WTC11 (cell line): ENCODE data around the gene SYTL2. TPM values are rescaled to one million over a fixed set of nuclear protein-coding genes. Genes with fewer than 3 reads are reported as not detected.

Experiments used
- ATAC-seq: fragments of 200-7000 bp; cut with Tn5 transposase; 2 replicates; pipeline ENCODE4 v1.10.0; 2021; ENCODE audit warnings: mild to moderate bottlenecking, moderate library complexity
- CTCF ChIA-PET: fragments of 300-600 bp; sonication (Branson Sonifier 250); formaldehyde crosslinking; loops from one replicate; lab custom pipeline; 2021; ENCODE audit warnings: antibody characterized with exemption; lab: Charles Lee
- POLR2A ChIA-PET: fragments of 350-600 bp; sonication (Branson Sonifier 250); formaldehyde crosslinking; loops from one replicate; lab custom pipeline; 2021; ENCODE audit warnings: antibody characterized with exemption; lab: Charles Lee
- DNase-seq: peaks from one replicate; pipeline ENCODE4 v3.0.0; 2021; ENCODE audit warnings: low spot score
- H3K27ac Mint-ChIP-seq: 2 replicates; pipeline ENCODE4 v1.8.0; 2021; ENCODE audit warnings: mixed read lengths
- H3K27me3 Mint-ChIP-seq: 2 replicates; pipeline ENCODE4 v1.8.0; 2021; ENCODE audit warnings: low read depth, mild to moderate bottlenecking, moderate library complexity, mixed read lengths
- H3K36me3 Mint-ChIP-seq: 2 replicates; pipeline ENCODE4 v1.8.0; 2021; ENCODE audit warnings: mixed read lengths
- H3K4me1 Mint-ChIP-seq: 2 replicates; pipeline ENCODE4 v1.8.0; 2022; ENCODE audit warnings: mixed read lengths
- H3K4me3 Mint-ChIP-seq: 2 replicates; pipeline ENCODE4 v1.8.0; 2021; ENCODE audit warnings: mild to moderate bottlenecking, moderate library complexity, mixed read lengths
- H3K9me3 Mint-ChIP-seq: 2 replicates; pipeline ENCODE4 v1.8.0; 2021; ENCODE audit warnings: mixed read lengths
- CTCF ChIP-seq: fragments of 200-600 bp; IDR thresholded peaks from 2 replicates; pipeline ENCODE4 v1.8.0; 2022; ENCODE audit warnings: antibody characterized with exemption
- ERG ChIP-seq: fragments of 250-450 bp; sonication (Bioruptor Pico); IDR thresholded peaks from 2 replicates; pipeline ENCODE4 v1.8.0; 2021; ENCODE audit warnings: mild to moderate bottlenecking
- GRHL2 ChIP-seq: fragments of 250-450 bp; sonication (Bioruptor Pico); IDR thresholded peaks from 2 replicates; pipeline ENCODE4 v1.8.0; 2022; ENCODE audit warnings: mild to moderate bottlenecking, moderate library complexity; ENCODE audit not compliant: insufficient replicate concordance, severe bottlenecking
- GTF2I ChIP-seq: fragments of 250-450 bp; sonication (Bioruptor Pico); conservative IDR thresholded peaks from 2 replicates; pipeline ENCODE4 v1.4.0; 2021; ENCODE audit warnings: mild to moderate bottlenecking
- HMGXB4 ChIP-seq: sonication (generic); formaldehyde crosslinking; IDR thresholded peaks from 2 replicates; pipeline ENCODE4 v1.8.1; 2023; ENCODE audit warnings: mild to moderate bottlenecking, moderate library complexity, missing genetic modification reagents
- NFE2L1 ChIP-seq: sonication (generic); formaldehyde crosslinking; IDR thresholded peaks from 2 replicates; pipeline ENCODE4 v1.8.1; 2023; ENCODE audit warnings: missing genetic modification reagents
- RELA ChIP-seq: sonication (generic); formaldehyde crosslinking; IDR thresholded peaks from 2 replicates; pipeline ENCODE4 v1.8.1; 2022; ENCODE audit warnings: missing genetic modification reagents, mild to moderate bottlenecking, borderline replicate concordance
- SP1 ChIP-seq: sonication (generic); formaldehyde crosslinking; conservative IDR thresholded peaks from 2 replicates; pipeline ENCODE4 v1.8.1; 2022; ENCODE audit warnings: missing genetic modification reagents
- STAT6 ChIP-seq: sonication (generic); formaldehyde crosslinking; conservative IDR thresholded peaks from 2 replicates; pipeline ENCODE4 v1.8.1; 2023; ENCODE audit warnings: mild to moderate bottlenecking, low read depth, missing genetic modification reagents, moderate library complexity
- TP53 ChIP-seq: sonication (generic); formaldehyde crosslinking; IDR thresholded peaks from 2 replicates; pipeline ENCODE4 v1.8.1; 2023; ENCODE audit warnings: mild to moderate bottlenecking, missing genetic modification reagents
- ZNF396 ChIP-seq: fragments of 250-450 bp; sonication (Bioruptor Pico); IDR thresholded peaks from 2 replicates; pipeline ENCODE4 v1.8.0; 2021; ENCODE audit warnings: mild to moderate bottlenecking, moderate library complexity, borderline replicate concordance
- ZNF416 ChIP-seq: fragments of 250-450 bp; sonication (Bioruptor Pico); IDR thresholded peaks from 2 replicates; pipeline ENCODE4 v1.9.0; 2021; ENCODE audit warnings: mild to moderate bottlenecking, inconsistent platforms
- ZNF423 ChIP-seq: fragments of 250-450 bp; sonication (Bioruptor Pico); IDR thresholded peaks from 2 replicates; pipeline ENCODE4 v2.1.2; 2022; ENCODE audit warnings: mild to moderate bottlenecking, moderate library complexity
- ZNF532 ChIP-seq: fragments of 250-450 bp; sonication (Bioruptor Pico); IDR thresholded peaks from 2 replicates; pipeline ENCODE4 v1.9.0; 2021; ENCODE audit warnings: mild to moderate bottlenecking, borderline replicate concordance
- total RNA-seq: library from RNA; stranded (reverse); gene quantifications from 3 replicates; pipeline ENCODE4 v1.2.3, GENCODE V29; 2021
- TF ChIP-seq, protein P1 (sequence below): fragments of 250-450 bp; sonication (Bioruptor Pico); IDR thresholded peaks from 2 replicates; pipeline ENCODE4 v1.9.0; 2021; ENCODE audit warnings: mild to moderate bottlenecking
- TF ChIP-seq, protein P2 (sequence below): fragments of 250-450 bp; sonication (Bioruptor Pico); conservative IDR thresholded peaks from 2 replicates; pipeline ENCODE4 v1.9.0; 2021; ENCODE audit warnings: mild to moderate bottlenecking
- TF ChIP-seq, protein P3 (sequence below): sonication (generic); formaldehyde crosslinking; IDR thresholded peaks from 2 replicates; pipeline ENCODE4 v1.8.1; 2022; ENCODE audit warnings: low read depth, mild to moderate bottlenecking, moderate library complexity, missing genetic modification reagents, borderline replicate concordance

SYTL2 gene
- total RNA-seq, 1 experiment from 2014 or later, result 7.1 TPM

DNA sequence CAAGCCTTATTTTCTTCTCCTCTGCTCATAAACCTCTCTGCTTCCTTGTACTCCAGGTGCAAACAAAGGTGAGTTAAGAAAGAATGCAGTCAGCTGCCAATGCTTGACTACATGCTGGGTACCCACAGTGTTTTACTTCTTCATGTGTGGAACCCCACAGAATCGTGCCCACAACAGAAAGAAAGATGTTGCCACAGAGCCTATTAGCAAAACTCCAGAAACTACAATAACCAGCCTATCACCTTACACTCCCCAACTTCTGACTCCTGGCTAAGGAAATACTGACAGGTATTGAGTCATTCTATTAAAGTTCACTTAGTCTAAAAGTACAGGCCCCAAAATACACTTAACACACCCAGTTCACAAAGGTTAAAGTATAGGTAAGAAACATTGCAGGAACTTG is 68.1 kb downstream of the SYTL2 start (continued):
- no peak for TF ChIP-seq STAT6 (CRISPR knock-in tag)
- TF ChIP-seq GRHL2 (CRISPR knock-in tag), result no peak

GRCh38 chr11:85742348-85742747 is 68.6 kb downstream of the SYTL2 start:
- Mint-ChIP-seq H3K4me1 (peaks cover 12% of the 10 kb centered on the region), H3K27ac (no peak overlapping the region), H3K9me3 (no peaks in the 10 kb centered on the region), H3K36me3 (no peaks in the 10 kb centered on the region), H3K27me3 (no peaks in the 10 kb centered on the region), H3K4me3 (no peak overlapping the region)
- ATAC-seq (no peak), DNase-seq (no peak)
- TF ChIP-seq, protein P1, sequence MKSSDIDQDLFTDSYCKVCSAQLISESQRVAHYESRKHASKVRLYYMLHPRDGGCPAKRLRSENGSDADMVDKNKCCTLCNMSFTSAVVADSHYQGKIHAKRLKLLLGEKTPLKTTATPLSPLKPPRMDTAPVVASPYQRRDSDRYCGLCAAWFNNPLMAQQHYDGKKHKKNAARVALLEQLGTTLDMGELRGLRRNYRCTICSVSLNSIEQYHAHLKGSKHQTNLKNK (CRISPR knock-in tag), result no peak
- no peak for TF ChIP-seq CTCF
- TF ChIP-seq ZNF416, result no peak
- TF ChIP-seq ZNF532, result no peak
- TF ChIP-seq ZNF396 (CRISPR knock-in tag), result no peak
- TF ChIP-seq RELA (CRISPR knock-in tag), result no peak
- TF ChIP-seq ERG (CRISPR knock-in tag), result no peak
- no peak for TF ChIP-seq HMGXB4 (CRISPR knock-in tag)
- no peak for TF ChIP-seq GTF2I (CRISPR knock-in tag)
- TF ChIP-seq ZNF423 (CRISPR knock-in tag), result no peak
- TF ChIP-seq, protein P2, sequence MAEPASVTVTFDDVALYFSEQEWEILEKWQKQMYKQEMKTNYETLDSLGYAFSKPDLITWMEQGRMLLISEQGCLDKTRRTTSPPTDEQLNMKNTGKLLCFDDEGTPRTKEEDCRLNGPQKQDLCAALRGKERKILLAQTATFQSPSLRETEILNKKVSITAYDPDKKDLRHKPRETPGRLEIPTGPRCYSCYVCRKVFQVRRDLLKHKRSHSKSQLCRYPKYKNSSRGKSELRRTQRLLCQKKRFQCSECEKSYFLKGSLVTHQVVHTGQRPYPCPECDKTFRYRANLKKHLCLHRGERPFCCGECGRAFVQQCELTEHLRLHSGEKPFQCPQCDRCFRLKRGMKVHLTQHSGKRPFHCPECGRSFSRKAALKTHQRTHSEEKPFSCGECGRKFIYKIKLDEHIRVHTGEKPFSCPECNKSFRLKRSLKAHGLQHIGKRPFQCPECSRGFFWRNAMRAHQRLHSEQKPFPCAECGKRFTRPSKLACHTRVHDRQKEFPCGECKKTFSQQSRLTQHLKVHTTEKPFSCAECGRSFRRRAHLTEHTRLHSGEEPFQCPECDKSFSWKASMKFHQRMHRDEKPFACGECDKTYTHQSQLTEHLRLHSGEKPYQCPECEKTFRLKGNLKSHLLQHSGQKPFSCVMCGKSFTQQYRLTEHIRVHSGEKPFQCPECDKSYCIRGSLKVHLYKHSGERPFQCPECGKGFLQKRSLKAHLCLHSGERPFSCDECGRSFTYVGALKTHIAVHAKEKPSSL (CRISPR knock-in tag), result no peak
- TF ChIP-seq, protein P3, sequence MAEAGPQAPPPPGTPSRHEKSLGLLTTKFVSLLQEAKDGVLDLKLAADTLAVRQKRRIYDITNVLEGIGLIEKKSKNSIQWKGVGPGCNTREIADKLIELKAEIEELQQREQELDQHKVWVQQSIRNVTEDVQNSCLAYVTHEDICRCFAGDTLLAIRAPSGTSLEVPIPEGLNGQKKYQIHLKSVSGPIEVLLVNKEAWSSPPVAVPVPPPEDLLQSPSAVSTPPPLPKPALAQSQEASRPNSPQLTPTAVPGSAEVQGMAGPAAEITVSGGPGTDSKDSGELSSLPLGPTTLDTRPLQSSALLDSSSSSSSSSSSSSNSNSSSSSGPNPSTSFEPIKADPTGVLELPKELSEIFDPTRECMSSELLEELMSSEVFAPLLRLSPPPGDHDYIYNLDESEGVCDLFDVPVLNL, result no peak
- TF ChIP-seq NFE2L1 (CRISPR knock-in tag), result no peak
- TF ChIP-seq TP53 (CRISPR knock-in tag), result no peak
- TF ChIP-seq SP1 (CRISPR knock-in tag), result no peak
- POLR2A ChIA-PET, result no interaction called here
- CTCF ChIA-PET, result no interaction called here
